Measurements from ENCODE around the gene GCLC. TPM values are rescaled to one million over a fixed set of nuclear protein-coding genes. Genes with fewer than 3 reads are reported as not detected.

The GCLC gene
- polyA plus RNA-seq, 3 donors = 6.4 to 15.7 (median 10.1) TPM

- Histone ChIP-seq H3K4me2 (replicated peaks; ENCODE audit: extremely low read depth, low read length, poor library complexity, severe bottlenecking) (no peak overlapping the region), H3K27me3 (ENCODE audit: control insufficient read depth in 2 of 2, insufficient read depth in 2 of 2, low read length in 2 of 2) (no peaks in the 10 kb centered on the region), H3K4me3 (replicated peaks in 1 of 3; ENCODE audit: low read depth in 2 of 3, low read length in 3 of 3) (no peak overlapping the region), H3K9ac (ENCODE audit: insufficient read depth, low read length, poor library complexity, severe bottlenecking) (no peak overlapping the region), H3K79me2 (ENCODE audit: insufficient read depth, low read length) (peaks cover 72% of the 10 kb centered on the region), H3K4me1 (ENCODE audit: control insufficient read depth in 1 of 2, insufficient read depth in 2 of 2, low read length in 2 of 2) (peaks cover 28 to 35% of the 10 kb centered on the region in 2 donors), H3K9me3 (replicated peaks in 1 of 2; ENCODE audit: control insufficient read depth in 1 of 2, insufficient read depth in 1 of 2, low read length in 2 of 2) (no peaks in the 10 kb centered on the region), H3K36me3 (replicated peaks in 1 of 2; ENCODE audit: control insufficient read depth in 1 of 2, insufficient read depth in 2 of 2, low read length in 2 of 2) (peaks cover 0 to 5% of the 10 kb centered on the region in 2 donors), H4K20me1 (ENCODE audit: insufficient read depth, low read length) (peaks cover 52% of the 10 kb centered on the region), H2AFZ (ENCODE audit: insufficient read depth, low read depth, low read length, poor library complexity, severe bottlenecking) (no peak overlapping the region), H3K27ac (ENCODE audit: low read depth in 1 of 2, low read length in 2 of 2) (no peak overlapping the region)
- intact Hi-C loops (cut with micrococcal nuclease) = no loop called here
- peaks cover 2 to 9% (median 5%) of the 10 kb centered on the region in 3 donors for H3K27me3 Mint-ChIP-seq (ENCODE audit: low read depth in 3 of 3)
- peaks cover 0 to 2% (median 0%) of the 10 kb centered on the region in 7 donors for H3K9me3 Mint-ChIP-seq
- H3K4me1 Mint-ChIP-seq = peaks cover 44% of the 10 kb centered on the region
- 100% methylated on average over 3 of the region's 7 CpGs for WGBS (ENCODE audit: insufficient coverage)
- no peak for TF ChIP-seq CTCF (IDR thresholded peaks at IDR 0.05)
- no peak overlapping the region for H3K27ac Mint-ChIP-seq
- H3K36me3 Mint-ChIP-seq = peaks cover 5 to 15% of the 10 kb centered on the region in 2 donors
- no peak for DNase-seq
- no peak overlapping the region for H3K4me3 Mint-ChIP-seq
These were observed 3.0 kb downstream of the GCLC start for GRCh38 chr6:53541900-53542299.

- no CpG with 5 or more reads among the region's 4 CpGs for WGBS (ENCODE audit: insufficient coverage)
- no peak for TF ChIP-seq CTCF (IDR thresholded peaks at IDR 0.05)
- H3K4me3 Mint-ChIP-seq = no peak overlapping the region
- intact Hi-C loops (cut with micrococcal nuclease) = no loop called here
- Histone ChIP-seq H3K4me1 (ENCODE audit: control insufficient read depth in 1 of 2, insufficient read depth in 2 of 2, low read length in 2 of 2) (peaks cover 25 to 31% of the 10 kb centered on the region in 2 donors), H4K20me1 (ENCODE audit: insufficient read depth, low read length) (peaks cover 54% of the 10 kb centered on the region), H3K79me2 (ENCODE audit: insufficient read depth, low read length) (peaks cover 89% of the 10 kb centered on the region), H3K4me3 (replicated peaks in 1 of 3; ENCODE audit: low read depth in 2 of 3, low read length in 3 of 3) (no peak overlapping the region), H3K27ac (ENCODE audit: low read depth in 1 of 2, low read length in 2 of 2) (no peak overlapping the region), H3K27me3 (ENCODE audit: control insufficient read depth in 2 of 2, insufficient read depth in 2 of 2, low read length in 2 of 2) (no peaks in the 10 kb centered on the region), H3K9ac (ENCODE audit: insufficient read depth, low read length, poor library complexity, severe bottlenecking) (no peak overlapping the region), H3K9me3 (replicated peaks in 1 of 2; ENCODE audit: control insufficient read depth in 1 of 2, insufficient read depth in 1 of 2, low read length in 2 of 2) (no peaks in the 10 kb centered on the region), H3K4me2 (replicated peaks; ENCODE audit: extremely low read depth, low read length, poor library complexity, severe bottlenecking) (no peak overlapping the region), H2AFZ (ENCODE audit: insufficient read depth, low read depth, low read length, poor library complexity, severe bottlenecking) (no peak overlapping the region), H3K36me3 (replicated peaks in 1 of 2; ENCODE audit: control insufficient read depth in 1 of 2, insufficient read depth in 2 of 2, low read length in 2 of 2) (peaks cover 0 to 5% of the 10 kb centered on the region in 2 donors)
- DNase-seq = peak in 2 of 3 donors; percentile 19 to 36
- H3K36me3 Mint-ChIP-seq = peaks cover 5 to 18% of the 10 kb centered on the region in 2 donors
- peaks cover 0 to 2% (median 0%) of the 10 kb centered on the region in 7 donors for H3K9me3 Mint-ChIP-seq
- no peak overlapping the region for H3K27ac Mint-ChIP-seq
- peaks cover 40% of the 10 kb centered on the region for H3K4me1 Mint-ChIP-seq
- peaks cover 0 to 2% (median 1%) of the 10 kb centered on the region in 3 donors for H3K27me3 Mint-ChIP-seq (ENCODE audit: low read depth in 3 of 3)
These were observed 4.7 kb downstream of the GCLC start for GRCh38 chr6:53540129-53540692.
